NCI-H2227 (cell line): ENCODE measurements around the gene GIT1.

Experiments
- DNase-seq: peaks from one replicate; lab custom pipeline; 2025; ENCODE audit not compliant: unreplicated experiment; lab: John Stamatoyannopoulos, UW

The GIT1 gene

GRCh38 chr17:29593591-29594518 lies 4.4 kb upstream of the GIT1 start:
- peak; percentile 30 for DNase-seq

- DNase-seq, result peak; percentile 79
These were observed 3.6 kb upstream of the GIT1 start, which contains the start of gene ANKRD13B for GRCh38 chr17:29592850-29593551. Gene ANKRD13B, plus strand, starts transcription at chr17:29593132. Its CDS starts 490 bp downstream, at chr17:29593622.

GRCh38 chr17:29591737-29592608 lies 2.5 kb upstream of the GIT1 start:
- peak; percentile 90 for DNase-seq

GRCh38 chr17:29591146-29591736 lies 1.8 kb upstream of the GIT1 start:
- peak; percentile 69 for DNase-seq

- peak; percentile 69 for DNase-seq
These were observed 1.1 kb upstream of the GIT1 start for GRCh38 chr17:29590411-29591145.

- peak; percentile 42 for DNase-seq
These were observed 661 bp downstream of the GIT1 start for GRCh38 chr17:29588562-29589411.

- no peak for DNase-seq
These were observed 1.4 kb downstream of the GIT1 start for GRCh38 chr17:29588017-29588561.

- no peak for DNase-seq
These were observed 1.9 kb downstream of the GIT1 start for GRCh38 chr17:29587591-29587990.

GRCh38 chr17:29586676-29587469 lies 2.6 kb downstream of the GIT1 start:
- DNase-seq, result no peak

- DNase-seq, result no peak
These were observed 4.2 kb downstream of the GIT1 start for GRCh38 chr17:29585080-29585751.

GRCh38 chr17:29584452-29585079 lies 4.9 kb downstream of the GIT1 start:
- no peak for DNase-seq

GRCh38 chr17:29583324-29584248 lies 5.9 kb downstream of the GIT1 start:
- DNase-seq, result no peak

- DNase-seq, result no peak
These were observed 6.7 kb downstream of the GIT1 start for GRCh38 chr17:29582772-29583171.

- DNase-seq, result no peak
These were observed 7.1 kb downstream of the GIT1 start for GRCh38 chr17:29582254-29582765.

GRCh38 chr17:29581583-29582253 lies 7.7 kb downstream of the GIT1 start:
- peak; percentile 42 for DNase-seq
